Choroid plexus epithelial cell (primary cell): ENCODE measurements around the gene SRGAP3.
A peak's percentile ranks its signal among the peaks of the same experiment; 100 is the strongest.

Experiments
- DNase-seq: peaks from one replicate; pipeline ENCODE4 v3.0.0-alpha.2; 2010; ENCODE audit warnings: low read depth
- H3K4me3 ChIP-seq: 2 replicates; pipeline ENCODE4 v1.5.1; 2011; ENCODE audit warnings: low read depth, mild to moderate bottlenecking, control low read depth, low read length, moderate library complexity
- CTCF ChIP-seq: conservative IDR thresholded peaks from 2 replicates; pipeline ENCODE4 v1.5.1; 2011; ENCODE audit warnings: low read depth, mild to moderate bottlenecking, control low read depth, inconsistent platforms, low read length, moderate library complexity

SRGAP3 gene

GRCh38 chr3:8972639-8973038 is 276.8 kb downstream of the SRGAP3 start:
- DNase-seq = peak; percentile 56
- H3K4me3 ChIP-seq = no peak overlapping the region
- no peak for TF ChIP-seq CTCF

- H3K4me3 ChIP-seq = no peak overlapping the region
- DNase-seq = peak; percentile 80
- peak; percentile 96 for TF ChIP-seq CTCF
Observed at GRCh38 chr3:8970971-8971589, 278.4 kb downstream of the SRGAP3 start.

- H3K4me3 ChIP-seq = no peak overlapping the region
- DNase-seq = no peak
- no peak for TF ChIP-seq CTCF
Observed at GRCh38 chr3:8969241-8969640, 280.2 kb downstream of the SRGAP3 start.

- DNase-seq = no peak
- no peak for TF ChIP-seq CTCF
- no peak overlapping the region for H3K4me3 ChIP-seq
Observed at GRCh38 chr3:8968375-8968882, 281.0 kb downstream of the SRGAP3 start.

GRCh38 chr3:8967553-8967952 is 281.9 kb downstream of the SRGAP3 start:
- no peak for DNase-seq
- H3K4me3 ChIP-seq = no peak overlapping the region
- no peak for TF ChIP-seq CTCF

- no peak overlapping the region for H3K4me3 ChIP-seq
- no peak for DNase-seq
- no peak for TF ChIP-seq CTCF
Observed at GRCh38 chr3:8966820-8967348, 282.6 kb downstream of the SRGAP3 start.
